Vagina (tissue), 2 donors: ENCODE data around the gene BRD8.

ENCODE experiments used
- POLR2A ChIP-seq, 2 donors: fragments of 450-650 bp; IDR thresholded peaks; one replicate each; pipeline ENCODE4 v1.6.1; 2017; ENCODE audit warnings: antibody characterized with exemption in 2 of 2, mild to moderate bottlenecking in 2 of 2, moderate library complexity in 2 of 2
- POLR2AphosphoS5 ChIP-seq, 2 donors: sonication (generic); formaldehyde crosslinking; IDR thresholded peaks; one replicate each; pipeline ENCODE4 v1.9.0; 2017; ENCODE audit warnings: antibody characterized with exemption in 2 of 2, mild to moderate bottlenecking in 2 of 2, low read depth in 1 of 2; ENCODE audit not compliant: insufficient read depth in 1 of 2

DNA sequence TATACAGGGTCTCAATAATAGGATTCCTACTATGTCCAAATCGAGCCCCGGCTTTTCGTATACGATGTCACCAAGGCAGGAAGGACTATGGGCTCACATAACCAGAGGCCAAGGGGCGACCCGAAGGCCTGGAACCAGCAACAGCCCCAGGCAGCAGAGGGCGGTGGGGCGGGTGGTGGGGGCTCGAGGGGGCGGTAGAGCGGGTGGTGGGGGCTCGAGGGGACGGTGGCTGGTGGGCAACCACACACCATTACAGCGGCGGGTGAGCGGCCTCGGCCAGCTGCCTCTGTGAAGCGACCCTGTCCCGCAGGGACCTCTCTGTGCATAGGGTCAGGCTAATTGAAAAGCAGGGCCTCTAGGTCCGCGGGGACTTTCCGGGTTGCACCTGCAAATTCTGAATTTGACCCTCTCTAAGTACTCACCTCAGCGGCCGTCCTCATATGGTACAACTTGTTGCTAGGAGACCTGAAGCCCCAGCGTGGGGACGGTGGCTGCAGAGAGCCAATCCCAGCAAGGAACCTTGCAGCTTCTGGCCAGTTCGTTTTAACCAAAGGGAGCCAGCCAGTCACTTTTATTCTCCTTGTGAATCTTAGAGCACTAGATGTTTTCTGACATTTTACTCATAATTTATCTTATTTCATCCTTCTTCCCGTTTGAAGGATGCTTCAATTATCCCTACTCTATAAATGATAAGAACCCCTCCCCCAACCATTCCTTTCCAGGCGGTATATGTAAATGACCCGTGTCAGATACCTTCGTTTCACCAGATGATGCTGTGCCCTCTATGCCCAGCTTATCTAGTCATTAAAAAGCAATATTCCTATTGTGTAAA, 39.3 kb downstream of the BRD8 start, which contains the start of gene NME5:
- TF ChIP-seq POLR2AphosphoS5 (IDR thresholded peaks at IDR 0.05; ENCODE audit: insufficient read depth in 1 of 2, low read depth in 1 of 2) = no peak
- no peak for TF ChIP-seq POLR2A (IDR thresholded peaks at IDR 0.05)
